ENCODE data around the gene ELF4. TPM values are rescaled to one million over a fixed set of nuclear protein-coding genes. Genes with fewer than 3 reads are reported as not detected.

The ELF4 gene
- total RNA-seq, 1 donor from 2014 or later = not detected

DNA sequence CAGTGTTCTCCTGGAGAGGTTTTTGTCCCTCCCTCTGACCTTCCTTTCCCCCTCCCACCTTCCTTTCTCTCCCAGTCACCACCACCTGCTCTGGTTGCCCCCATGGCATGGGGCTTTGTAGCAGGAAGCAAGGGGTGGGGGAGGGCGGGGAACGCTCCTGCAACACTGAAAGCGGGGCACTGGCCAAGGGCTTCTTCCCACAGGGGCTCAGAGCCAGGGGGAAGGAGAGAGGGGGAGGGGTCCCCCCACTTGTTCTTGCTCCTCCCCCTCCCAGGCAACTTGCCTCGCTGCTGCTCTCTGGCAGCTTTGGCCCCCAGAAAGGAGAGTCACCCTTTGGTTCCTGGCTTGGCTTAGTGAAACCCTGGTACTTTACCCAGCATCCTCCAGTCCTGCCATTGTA, 79.5 kb downstream of the ELF4 start:
- Histone ChIP-seq H3K4me1 (no peaks in the 10 kb centered on the region), H3F3A (ENCODE audit: low read depth) (peaks cover 8% of the 10 kb centered on the region)
- H3K27ac Mint-ChIP-seq = no peak overlapping the region

DNA sequence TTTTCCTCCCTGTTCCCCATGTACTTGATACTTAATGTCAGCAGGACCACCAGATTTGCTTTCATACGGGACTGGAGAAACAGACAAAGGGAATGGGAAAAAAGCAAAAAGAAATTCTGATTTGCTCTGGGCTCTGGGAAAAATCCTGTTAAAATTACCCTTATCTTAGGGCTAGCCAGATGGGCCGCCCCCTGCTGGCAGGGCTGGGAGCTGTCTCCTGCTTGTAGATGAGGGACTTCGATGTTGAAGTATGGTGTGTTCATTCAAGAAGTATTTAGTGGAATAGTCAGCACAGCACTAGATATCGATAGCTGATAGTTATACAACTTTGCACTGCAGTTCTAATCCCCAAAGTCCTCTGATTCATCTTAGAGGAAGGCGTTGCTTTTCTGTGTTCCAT, 82.1 kb downstream of the ELF4 start:
- Mint-ChIP-seq H3K4me1 (peaks cover 14% of the 10 kb centered on the region), H3K9me3 (no peaks in the 10 kb centered on the region), H3K27me3 (ENCODE audit: insufficient read depth, low read depth) (peaks cover 5% of the 10 kb centered on the region), H3K27ac (no peak overlapping the region), H3K4me3 (no peak overlapping the region), H3K36me3 (peaks cover 55% of the 10 kb centered on the region)
- Histone ChIP-seq H3K79me2 (ENCODE audit: low read depth) (no peaks in the 10 kb centered on the region), H3K9me3 (ENCODE audit: low read depth) (no peaks in the 10 kb centered on the region), H3K9ac (no peak overlapping the region), H3K27me3 (no peaks in the 10 kb centered on the region), H2AFZ (replicated peaks) (no peak overlapping the region), H3F3A (ENCODE audit: low read depth) (peaks cover 8% of the 10 kb centered on the region), H3K4me1 (no peaks in the 10 kb centered on the region), H3K36me3 (no peaks in the 10 kb centered on the region), H3K4me2 (no peak overlapping the region), H3K4me3 (no peak overlapping the region), H3K27ac (no peak overlapping the region), H4K20me1 (ENCODE audit: low read depth) (peaks cover 18% of the 10 kb centered on the region)
- DNase-seq (ENCODE audit: low spot score) = peak; percentile 22
- TF ChIP-seq EZH2 (IDR thresholded peaks at IDR 0.05) (no peak), EZH2phosphoT487 (IDR thresholded peaks at IDR 0.05) (no peak)
- TF ChIP-seq, protein P1, sequence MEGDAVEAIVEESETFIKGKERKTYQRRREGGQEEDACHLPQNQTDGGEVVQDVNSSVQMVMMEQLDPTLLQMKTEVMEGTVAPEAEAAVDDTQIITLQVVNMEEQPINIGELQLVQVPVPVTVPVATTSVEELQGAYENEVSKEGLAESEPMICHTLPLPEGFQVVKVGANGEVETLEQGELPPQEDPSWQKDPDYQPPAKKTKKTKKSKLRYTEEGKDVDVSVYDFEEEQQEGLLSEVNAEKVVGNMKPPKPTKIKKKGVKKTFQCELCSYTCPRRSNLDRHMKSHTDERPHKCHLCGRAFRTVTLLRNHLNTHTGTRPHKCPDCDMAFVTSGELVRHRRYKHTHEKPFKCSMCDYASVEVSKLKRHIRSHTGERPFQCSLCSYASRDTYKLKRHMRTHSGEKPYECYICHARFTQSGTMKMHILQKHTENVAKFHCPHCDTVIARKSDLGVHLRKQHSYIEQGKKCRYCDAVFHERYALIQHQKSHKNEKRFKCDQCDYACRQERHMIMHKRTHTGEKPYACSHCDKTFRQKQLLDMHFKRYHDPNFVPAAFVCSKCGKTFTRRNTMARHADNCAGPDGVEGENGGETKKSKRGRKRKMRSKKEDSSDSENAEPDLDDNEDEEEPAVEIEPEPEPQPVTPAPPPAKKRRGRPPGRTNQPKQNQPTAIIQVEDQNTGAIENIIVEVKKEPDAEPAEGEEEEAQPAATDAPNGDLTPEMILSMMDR (IDR thresholded peaks at IDR 0.05) = peak; percentile 56

More for the DNA sequence above, 79.5 kb downstream of the ELF4 start:
- Mint-ChIP-seq H3K36me3 (peaks cover 53% of the 10 kb centered on the region), H3K27me3 (ENCODE audit: insufficient read depth, low read depth) (peaks cover 3% of the 10 kb centered on the region), H3K4me3 (no peak overlapping the region), H3K4me1 (peaks cover 9% of the 10 kb centered on the region), H3K9me3 (no peaks in the 10 kb centered on the region)
- Histone ChIP-seq H3K4me2 (no peak overlapping the region), H2AFZ (replicated peaks) (no peak overlapping the region), H3K27ac (no peak overlapping the region), H3K9ac (no peak overlapping the region), H3K27me3 (no peaks in the 10 kb centered on the region), H3K79me2 (ENCODE audit: low read depth) (no peaks in the 10 kb centered on the region), H4K20me1 (ENCODE audit: low read depth) (no peaks in the 10 kb centered on the region), H3K36me3 (no peaks in the 10 kb centered on the region), H3K9me3 (ENCODE audit: low read depth) (no peaks in the 10 kb centered on the region), H3K4me3 (no peak overlapping the region)
- DNase-seq (ENCODE audit: low spot score) = peak; percentile 2
- TF ChIP-seq, protein P1 (IDR thresholded peaks at IDR 0.05) = no peak
- TF ChIP-seq EZH2 (IDR thresholded peaks at IDR 0.05) (no peak), EZH2phosphoT487 (IDR thresholded peaks at IDR 0.05) (no peak)

DNA sequence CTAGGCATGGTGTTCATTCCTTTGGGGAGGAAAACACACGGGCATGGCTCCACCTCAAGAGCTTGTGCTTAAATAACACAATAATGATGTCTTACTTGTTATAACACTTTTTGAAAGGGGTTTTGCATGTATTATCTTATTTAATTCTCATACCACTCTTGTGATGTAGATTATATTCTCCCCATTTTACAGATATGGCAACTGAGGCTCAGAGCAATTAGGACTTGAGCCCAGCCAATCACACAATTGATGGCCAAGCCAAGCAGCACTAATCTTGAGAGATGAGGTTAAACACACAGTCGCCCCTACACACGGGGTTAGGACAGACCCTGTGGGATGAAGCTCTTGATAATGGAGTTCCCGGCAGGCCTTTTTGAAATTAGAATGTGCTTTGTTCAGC, 82.7 kb downstream of the ELF4 start:
- no peaks in the 10 kb centered on the region for H3K27me3 ChIP-seq
- H3K4me1 Mint-ChIP-seq = peaks cover 14% of the 10 kb centered on the region
- peaks cover 8% of the 10 kb centered on the region for H3F3A ChIP-seq (ENCODE audit: low read depth)
- H3K79me2 ChIP-seq (ENCODE audit: low read depth) = no peaks in the 10 kb centered on the region
- H3K4me1 ChIP-seq = no peaks in the 10 kb centered on the region
- H3K4me3 Mint-ChIP-seq = no peak overlapping the region
- TF ChIP-seq EZH2phosphoT487 (IDR thresholded peaks at IDR 0.05) = no peak
- TF ChIP-seq, protein P1 (IDR thresholded peaks at IDR 0.05) = no peak
- TF ChIP-seq EZH2 (IDR thresholded peaks at IDR 0.05) = no peak
- no peak overlapping the region for H3K27ac Mint-ChIP-seq
- no peak for DNase-seq (ENCODE audit: low spot score)
- H3K4me2 ChIP-seq = no peak overlapping the region
- no peak overlapping the region for H3K27ac ChIP-seq
- no peak overlapping the region for H3K9ac ChIP-seq
- no peaks in the 10 kb centered on the region for H3K9me3 Mint-ChIP-seq
- no peaks in the 10 kb centered on the region for H3K36me3 ChIP-seq
- no peak overlapping the region for H3K4me3 ChIP-seq
- H3K36me3 Mint-ChIP-seq = peaks cover 59% of the 10 kb centered on the region
- no peaks in the 10 kb centered on the region for H3K9me3 ChIP-seq (ENCODE audit: low read depth)
- H3K27me3 Mint-ChIP-seq (ENCODE audit: insufficient read depth, low read depth) = peaks cover 5% of the 10 kb centered on the region
- H4K20me1 ChIP-seq (ENCODE audit: low read depth) = peaks cover 20% of the 10 kb centered on the region
- H2AFZ ChIP-seq (replicated peaks) = no peak overlapping the region
